GM12891 (cell line): ENCODE data around the gene TMEM272.

Experiments
- POLR2A ChIP-seq: IDR thresholded peaks from 2 replicates; pipeline ENCODE4 v1.6.1; 2011; ENCODE audit warnings: low read depth, low read length, control low read depth
- POLR2AphosphoS5 ChIP-seq: IDR thresholded peaks from 2 replicates; pipeline ENCODE4 v1.6.1; 2011; ENCODE audit warnings: low read depth, low read length, control low read depth
- POU2F2 ChIP-seq: IDR thresholded peaks from 2 replicates; pipeline ENCODE4 v1.6.1; 2011; ENCODE audit warnings: low read depth, mild to moderate bottlenecking, control low read depth, low read length, moderate library complexity
- SPI1 ChIP-seq: IDR thresholded peaks from 2 replicates; pipeline ENCODE4 v1.6.1; 2011; ENCODE audit warnings: low read depth, low read length, control low read depth
- TAF1 ChIP-seq: IDR thresholded peaks from 2 replicates; pipeline ENCODE4 v1.6.1; 2011; ENCODE audit warnings: low read depth, low read length, control low read depth

- TF ChIP-seq POLR2AphosphoS5 (no peak), POLR2A (no peak), SPI1 (no peak), TAF1 (no peak), POU2F2 (no peak)
Observed at GRCh38 chr13:51780099-51780498, 64.9 kb downstream of the TMEM272 start.
